Epithelial cell of esophagus (primary cell): ENCODE measurements around the gene PCSK1.

ENCODE experiments used
- DNase-seq: peaks from one replicate; pipeline ENCODE4 v3.0.0; 2010; ENCODE audit warnings: low read depth
- H3K4me3 ChIP-seq: 2 replicates; pipeline ENCODE4 v1.5.1; 2011; ENCODE audit warnings: mild to moderate bottlenecking, low read length, control low read depth
- CTCF ChIP-seq: IDR thresholded peaks from 2 replicates; pipeline ENCODE4 v1.5.1; 2011; ENCODE audit warnings: low read depth, mild to moderate bottlenecking, low read length, control low read depth, inconsistent platforms; ENCODE audit not compliant: insufficient read depth; ENCODE audit errors: missing control alignments

Gene PCSK1

GRCh38 chr5:96470785-96471184 lies 37.7 kb upstream of the PCSK1 start:
- TF ChIP-seq CTCF = no peak
- no peak for DNase-seq
- H3K4me3 ChIP-seq = no peak overlapping the region

GRCh38 chr5:96468956-96469355 lies 35.9 kb upstream of the PCSK1 start:
- no peak for DNase-seq
- no peak overlapping the region for H3K4me3 ChIP-seq

GRCh38 chr5:96463091-96463490 lies 30.0 kb upstream of the PCSK1 start:
- DNase-seq = no peak
- TF ChIP-seq CTCF = no peak
- H3K4me3 ChIP-seq = no peak overlapping the region

More at GRCh38 chr5:96468956-96469355, 35.9 kb upstream of the PCSK1 start:
- no peak for TF ChIP-seq CTCF

- no peak for TF ChIP-seq CTCF
- H3K4me3 ChIP-seq = no peak overlapping the region
- no peak for DNase-seq
Observed at GRCh38 chr5:96459313-96460121, 26.5 kb upstream of the PCSK1 start.

GRCh38 chr5:96458176-96458575 lies 25.1 kb upstream of the PCSK1 start:
- no peak for DNase-seq
- no peak for TF ChIP-seq CTCF
- H3K4me3 ChIP-seq = no peak overlapping the region

GRCh38 chr5:96455789-96456188 lies 22.7 kb upstream of the PCSK1 start:
- no peak overlapping the region for H3K4me3 ChIP-seq
- TF ChIP-seq CTCF = no peak
- DNase-seq = no peak

- H3K4me3 ChIP-seq = no peak overlapping the region
- DNase-seq = no peak
- TF ChIP-seq CTCF = no peak
Observed at GRCh38 chr5:96453394-96453793, 20.3 kb upstream of the PCSK1 start.
